Right lobe of liver (tissue), 6 donors: ENCODE results near the gene FLAD1. TPM values are rescaled to one million over a fixed set of nuclear protein-coding genes. Genes with fewer than 3 reads are reported as not detected.

ENCODE experiments used
- ATAC-seq, 4 donors: fragments of 200-7000 bp; cut with Tn5 transposase; one replicate each; pipeline ENCODE4 v1.9.1; 2020; ENCODE audit warnings: mild to moderate bottlenecking in 4 of 4, moderate library complexity in 4 of 4
- DNase-seq, 3 donors: peaks; one replicate each; pipeline ENCODE4 v3.0.0-alpha.2; 2020
- H3K27ac ChIP-seq, 3 donors: fragments of 200-600 bp; one replicate each; pipeline ENCODE4 v1.8.0; 2022
- H3K27me3 ChIP-seq, 2 donors: fragments of 200-600 bp; one replicate each; pipeline ENCODE4 v1.8.0; 2022
- H3K36me3 ChIP-seq, 4 donors: fragments of 200-600 bp; sonication (generic) in 1 of 4; one replicate each; pipeline versions ENCODE4 v1.5.1 to v1.8.0; 2017 to 2022; ENCODE audit warnings: control low read depth in 1 of 4
- H3K4me1 ChIP-seq, 4 donors: fragments of 200-600 bp; sonication (generic) in 1 of 4; one replicate each; pipeline versions ENCODE4 v1.5.1 to v1.8.0; 2017 to 2022; ENCODE audit warnings: control low read depth in 1 of 4
- H3K4me3 ChIP-seq, 3 donors: fragments of 200-600 bp; one replicate each; pipeline ENCODE4 v1.8.0; 2022
- H3K9me3 ChIP-seq, 4 donors: fragments of 200-600 bp; sonication (generic) in 1 of 4; one replicate each; pipeline versions ENCODE4 v1.5.1 to v1.8.0; 2017 to 2022; ENCODE audit warnings: control low read depth in 1 of 4
- CTCF ChIP-seq, 4 donors: fragments of 200-600 bp in 3 of 4; fragments of 450-650 bp in 1 of 4; IDR thresholded peaks; one replicate each; pipeline versions ENCODE4 v1.5.1 to v1.8.0; 2016 to 2022; ENCODE audit warnings: antibody characterized with exemption in 4 of 4, mild to moderate bottlenecking in 2 of 4
- POLR2A ChIP-seq: fragments of 450-650 bp; IDR thresholded peaks from one replicate; pipeline ENCODE4 v1.6.1; 2017; ENCODE audit warnings: antibody characterized with exemption, mild to moderate bottlenecking
- WGBS: methylation state at CpG from one replicate; pipeline ENCODE4 v1.1.6; 2018; ENCODE audit warnings: low coverage, low lambda C conversion rate; ENCODE audit not compliant: insufficient coverage; ENCODE audit errors: missing lambda C conversion rate; 5-methylcytosine and 5-hydroxymethylcytosine counted together
- intact Hi-C, 2 donors: fragments of 100-400 bp; cut with DNase I; formaldehyde crosslinking; loops; one replicate each; pipeline versions ENCODE4 v1.11.2 to v1.14.1; 2022
- total RNA-seq, 6 experiments: library from RNA; depleted of rRNA in 2 of 6; stranded (reverse); fragments of >200 nt in 2 of 6; fragmentation: NEBNext Ultra II Directional in 3 of 6; extraction: Animal tissue kit (Norgen Biotek cat#: 25700) in 3 of 6; gene quantifications; one replicate each; pipeline versions ENCODE4 v1.1.0 to v1.2.4, GENCODE V29; 2016 to 2023
- donor health status: DM: no; HTN: yes; CAD: no.
- donor health status: DM: no; HTN: no; CAD: no.
- donor health status: DM: no; HTN: no; CAD: no.
- donor health status: DM: no; HTN: yes; CAD: no.
- donor health status: DM: no; HTN: yes; CAD: no.

The FLAD1 gene
- total RNA-seq, 6 experiments from 2014 or later = 18.3 to 33.1 (median 24.6) TPM

GRCh38 chr1:155012776-155013602 is 29.8 kb downstream of the FLAD1 start:
- Histone ChIP-seq H3K4me3 (no peak overlapping the region), H3K4me1 (peaks cover 0 to 58% (median 20%) of the 10 kb centered on the region in 4 donors), H3K36me3 (peaks cover 0 to 21% (median 13%) of the 10 kb centered on the region in 4 donors), H3K27me3 (no peaks in the 10 kb centered on the region), H3K27ac (peak overlapping the region in 1 of 3 donors; percentile 1), H3K9me3 (no peaks in the 10 kb centered on the region)
- ATAC-seq (no peak), DNase-seq (peak in 1 of 3 donors; percentile 3)
- intact Hi-C loops = no loop called here
- WGBS = 36% methylated on average over 2 of the region's 3 CpGs
- TF ChIP-seq POLR2A = no peak
- no peak for TF ChIP-seq CTCF (IDR thresholded peaks at IDR 0.05)

- H3K4me1 ChIP-seq = peaks cover 0 to 51% (median 19%) of the 10 kb centered on the region in 4 donors
- no peak for ATAC-seq
- no peaks in the 10 kb centered on the region for H3K27me3 ChIP-seq
- H3K4me3 ChIP-seq = no peak overlapping the region
- 35% methylated on average over 4 of the region's 8 CpGs for WGBS
- TF ChIP-seq CTCF (IDR thresholded peaks at IDR 0.05) (no peak), POLR2A (no peak)
- peaks cover 0 to 21% (median 13%) of the 10 kb centered on the region in 4 donors for H3K36me3 ChIP-seq
- DNase-seq = peak in 1 of 3 donors; percentile 23
- intact Hi-C loops = no loop called here
- H3K27ac ChIP-seq = no peak overlapping the region
- H3K9me3 ChIP-seq = no peaks in the 10 kb centered on the region
These were observed 30.5 kb downstream of the FLAD1 start for GRCh38 chr1:155013632-155014031.

GRCh38 chr1:155014709-155015508 is 31.8 kb downstream of the FLAD1 start:
- TF ChIP-seq CTCF (IDR thresholded peaks at IDR 0.05) (no peak), POLR2A (no peak)
- ATAC-seq (no peak), DNase-seq (peak in 1 of 3 donors; percentile 19)
- 60% methylated on average over 2 of the region's 31 CpGs for WGBS
- Histone ChIP-seq H3K27ac (no peak overlapping the region), H3K36me3 (peaks cover 0 to 21% (median 13%) of the 10 kb centered on the region in 4 donors), H3K9me3 (no peaks in the 10 kb centered on the region), H3K4me3 (no peak overlapping the region), H3K27me3 (no peaks in the 10 kb centered on the region), H3K4me1 (peaks cover 0 to 42% (median 14%) of the 10 kb centered on the region in 4 donors)
- intact Hi-C loops = no loop called here

GRCh38 chr1:155015527-155016230 is 32.5 kb downstream of the FLAD1 start:
- TF ChIP-seq POLR2A (no peak), CTCF (IDR thresholded peaks at IDR 0.05) (no peak)
- Histone ChIP-seq H3K4me1 (peaks cover 0 to 36% (median 14%) of the 10 kb centered on the region in 4 donors), H3K4me3 (no peak overlapping the region), H3K27me3 (no peaks in the 10 kb centered on the region), H3K27ac (no peak overlapping the region), H3K9me3 (no peaks in the 10 kb centered on the region), H3K36me3 (peaks cover 0 to 21% (median 13%) of the 10 kb centered on the region in 4 donors)
- intact Hi-C loops = no loop called here
- DNase-seq (peak in 1 of 3 donors; percentile 24), ATAC-seq (no peak)
- WGBS = 76% methylated on average over 9 of the region's 16 CpGs
